Stimulated activated CD4-positive, alpha-beta T cell treated with anti-CD3 and anti-CD28 coated beads, Interleukin-4, amount 100 ng/mL, for 1 hour (primary cell): ENCODE data around the gene RAD50.

Experiments used
- DNase-seq: peaks from one replicate; pipeline ENCODE4 v3.0.0-alpha.2; 2020

RAD50 gene

DNA sequence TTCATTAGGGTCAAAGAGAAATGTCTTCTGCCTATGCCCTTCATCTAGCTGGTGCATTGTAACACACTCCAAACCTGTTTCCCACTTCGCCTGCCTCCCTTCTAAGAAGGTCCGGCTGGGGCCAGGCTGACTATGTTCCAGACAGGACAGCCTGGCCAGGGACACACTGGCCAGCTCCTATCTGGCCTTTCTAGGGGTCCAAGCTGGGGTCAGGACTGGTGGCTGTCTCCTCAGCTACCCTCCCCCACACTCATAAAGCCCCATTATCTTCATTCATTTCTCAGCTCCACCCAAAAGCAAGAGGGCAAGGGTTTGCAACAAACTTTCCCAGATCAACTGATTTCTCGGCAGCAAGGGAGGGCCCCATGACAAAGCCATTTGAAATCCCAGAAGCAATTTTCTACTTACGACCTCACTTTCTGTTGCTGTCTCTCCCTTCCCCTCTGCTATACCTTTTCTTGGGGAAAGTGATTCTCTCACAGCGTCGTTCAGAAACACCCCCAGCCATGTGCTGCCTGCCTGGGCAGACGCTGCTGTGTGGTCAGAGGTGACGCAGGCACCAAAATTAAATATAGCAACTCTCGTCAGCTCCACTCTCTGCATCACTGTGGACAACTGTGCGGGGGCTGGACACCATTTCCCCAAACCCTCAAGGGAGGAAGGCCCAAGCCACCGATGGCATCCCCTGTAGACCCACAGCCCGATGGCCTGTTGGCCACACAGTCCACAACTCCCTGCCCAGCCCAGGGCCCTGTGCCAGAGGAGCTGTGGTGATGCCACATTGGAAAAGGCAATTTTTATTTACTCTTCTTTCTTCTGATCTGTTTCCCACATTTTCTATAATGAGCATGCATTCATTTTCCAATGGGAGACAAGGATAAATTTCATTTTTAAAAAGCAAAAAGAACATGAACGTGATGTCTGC, 107.3 kb downstream of the RAD50 start:
- no peak for DNase-seq

GRCh38 chr5:132664696-132665209, 108.0 kb downstream of the RAD50 start:
- DNase-seq = no peak

GRCh38 chr5:132665574-132666080, 108.8 kb downstream of the RAD50 start:
- no peak for DNase-seq

- DNase-seq = no peak
These were observed 109.7 kb downstream of the RAD50 start for GRCh38 chr5:132666310-132667123.

GRCh38 chr5:132667309-132667708, 110.5 kb downstream of the RAD50 start:
- no peak for DNase-seq

GRCh38 chr5:132667761-132668705, 111.3 kb downstream of the RAD50 start:
- no peak for DNase-seq

DNA sequence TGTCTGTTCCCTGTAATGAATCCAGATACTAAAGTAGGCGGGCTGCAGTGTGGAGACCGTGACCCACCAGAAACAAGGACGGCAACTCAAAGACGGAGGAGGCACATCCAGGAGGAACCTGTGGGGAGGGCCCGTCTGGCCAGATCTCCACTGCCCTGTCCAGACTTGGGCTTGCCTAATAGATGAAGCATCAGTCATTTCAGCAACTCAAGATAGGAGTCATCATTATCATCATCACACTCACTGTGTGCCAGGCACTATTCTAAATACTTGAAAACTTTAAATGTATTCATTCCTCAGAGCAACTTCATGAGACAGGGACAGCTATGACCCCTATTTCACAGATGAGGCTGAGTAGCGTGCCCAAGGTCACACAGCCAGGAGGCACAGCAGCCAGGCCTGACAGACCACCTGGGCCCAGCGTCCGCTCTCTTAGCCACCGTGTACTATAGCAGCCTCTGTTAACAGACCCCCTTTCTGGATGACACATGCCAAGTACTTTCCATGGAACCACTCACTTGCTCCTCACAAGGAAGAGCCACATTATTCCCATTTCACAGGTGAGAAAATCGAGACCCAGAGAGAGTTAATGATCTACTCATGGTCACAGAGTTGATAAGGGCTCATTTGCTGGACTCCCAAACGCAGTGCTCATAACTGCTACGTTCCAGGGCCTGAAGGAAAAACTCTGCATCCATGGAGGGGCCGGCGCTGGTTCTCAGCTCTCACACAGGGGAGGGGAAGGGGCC, 112.1 kb downstream of the RAD50 start:
- DNase-seq = no peak

DNA sequence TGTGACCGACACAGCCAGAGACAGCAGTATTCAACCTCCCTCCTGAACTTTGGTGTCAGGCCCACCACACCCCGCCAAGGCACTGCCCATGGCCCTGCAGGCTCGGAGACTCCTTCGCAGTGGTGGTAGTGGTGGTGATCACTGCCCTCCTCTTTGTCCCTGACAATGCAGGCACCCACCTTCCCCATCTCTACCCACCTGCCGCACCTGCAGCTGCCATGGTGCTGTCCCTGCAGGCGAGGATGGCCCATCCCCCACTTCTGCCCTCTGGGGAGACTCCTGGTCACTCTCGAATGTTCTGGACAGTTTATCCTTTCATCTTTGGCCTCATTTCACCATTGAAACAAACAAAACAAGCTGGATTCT, 112.7 kb downstream of the RAD50 start:
- no peak for DNase-seq

GRCh38 chr5:132669966-132670882, 113.4 kb downstream of the RAD50 start:
- no peak for DNase-seq

DNA sequence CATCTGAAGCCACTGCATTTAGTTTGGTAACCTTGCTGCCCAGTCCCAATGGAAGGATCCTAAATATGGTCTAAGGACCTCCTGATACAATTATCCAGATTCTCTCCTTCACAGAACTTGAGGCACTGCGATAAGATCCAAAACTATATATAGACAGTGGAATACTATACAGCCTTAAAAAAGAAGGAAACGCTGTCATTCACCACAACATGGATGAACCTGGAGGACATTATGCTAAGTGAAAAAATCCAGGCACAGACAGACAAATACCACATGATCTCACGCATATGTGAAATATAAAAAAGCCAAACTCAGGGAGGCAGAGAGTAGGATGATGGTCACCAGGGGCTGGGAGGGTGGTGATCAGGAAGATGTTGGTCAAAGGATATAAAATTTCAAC, 114.2 kb downstream of the RAD50 start:
- DNase-seq = no peak

DNA sequence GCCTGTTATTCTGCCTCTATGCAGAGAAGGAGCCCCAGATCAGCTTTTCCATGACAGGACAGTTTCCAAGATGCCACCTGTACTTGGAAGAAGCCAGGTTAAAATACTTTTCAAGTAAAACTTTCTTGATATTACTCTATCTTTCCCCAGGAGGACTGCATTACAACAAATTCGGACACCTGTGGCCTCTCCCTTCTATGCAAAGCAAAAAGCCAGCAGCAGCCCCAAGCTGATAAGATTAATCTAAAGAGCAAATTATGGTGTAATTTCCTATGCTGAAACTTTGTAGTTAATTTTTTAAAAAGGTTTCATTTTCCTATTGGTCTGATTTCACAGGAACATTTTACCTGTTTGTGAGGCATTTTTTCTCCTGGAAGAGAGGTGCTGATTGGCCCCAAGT, 116.7 kb downstream of the RAD50 start:
- DNase-seq = no peak

GRCh38 chr5:132673939-132674630, 117.3 kb downstream of the RAD50 start, which contains the start of gene IL4:
Gene IL4, plus strand, starts transcription at chr5:132673989. Its CDS starts 62 bp downstream, at chr5:132674051.
- DNase-seq = no peak

DNA sequence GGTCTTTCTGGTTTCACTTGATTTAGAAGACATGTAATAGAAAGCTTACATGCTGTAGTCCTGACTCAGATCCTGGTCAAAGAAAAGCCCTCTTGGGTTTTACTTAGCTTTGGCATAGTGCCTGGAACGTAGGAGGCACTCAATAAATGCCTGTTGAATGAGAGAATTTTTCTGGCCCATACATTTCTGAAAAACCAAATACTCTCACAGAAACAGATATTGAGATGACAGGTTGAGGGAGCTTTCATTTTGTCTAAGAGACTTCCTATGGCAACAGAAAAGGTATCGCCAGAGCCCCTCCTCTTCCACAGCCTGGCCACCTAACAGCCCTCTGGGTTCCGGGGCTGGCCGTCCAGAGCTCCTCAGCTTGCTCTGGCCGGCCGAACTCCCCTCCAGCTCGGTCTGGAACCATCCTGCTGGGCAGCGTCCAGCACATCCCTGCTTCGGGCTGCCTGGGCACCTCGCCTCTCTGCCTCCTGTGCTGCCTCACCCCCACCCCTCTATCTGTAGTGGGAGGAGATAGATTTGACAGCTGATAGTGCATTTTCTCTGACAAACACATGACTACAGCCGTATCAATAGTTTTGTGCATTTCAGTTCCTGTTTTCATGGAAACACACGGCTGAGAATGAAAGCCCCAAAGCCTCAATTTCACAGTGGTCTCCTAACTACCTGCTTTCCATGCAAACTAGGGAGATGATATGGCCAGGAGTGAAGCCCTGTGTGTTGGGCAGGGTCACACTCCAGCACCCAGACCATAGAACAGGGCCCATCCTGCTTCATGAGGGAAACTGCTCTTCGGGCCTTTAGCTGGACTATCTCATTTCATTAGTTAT, 118.1 kb downstream of the RAD50 start:
- DNase-seq = no peak

DNA sequence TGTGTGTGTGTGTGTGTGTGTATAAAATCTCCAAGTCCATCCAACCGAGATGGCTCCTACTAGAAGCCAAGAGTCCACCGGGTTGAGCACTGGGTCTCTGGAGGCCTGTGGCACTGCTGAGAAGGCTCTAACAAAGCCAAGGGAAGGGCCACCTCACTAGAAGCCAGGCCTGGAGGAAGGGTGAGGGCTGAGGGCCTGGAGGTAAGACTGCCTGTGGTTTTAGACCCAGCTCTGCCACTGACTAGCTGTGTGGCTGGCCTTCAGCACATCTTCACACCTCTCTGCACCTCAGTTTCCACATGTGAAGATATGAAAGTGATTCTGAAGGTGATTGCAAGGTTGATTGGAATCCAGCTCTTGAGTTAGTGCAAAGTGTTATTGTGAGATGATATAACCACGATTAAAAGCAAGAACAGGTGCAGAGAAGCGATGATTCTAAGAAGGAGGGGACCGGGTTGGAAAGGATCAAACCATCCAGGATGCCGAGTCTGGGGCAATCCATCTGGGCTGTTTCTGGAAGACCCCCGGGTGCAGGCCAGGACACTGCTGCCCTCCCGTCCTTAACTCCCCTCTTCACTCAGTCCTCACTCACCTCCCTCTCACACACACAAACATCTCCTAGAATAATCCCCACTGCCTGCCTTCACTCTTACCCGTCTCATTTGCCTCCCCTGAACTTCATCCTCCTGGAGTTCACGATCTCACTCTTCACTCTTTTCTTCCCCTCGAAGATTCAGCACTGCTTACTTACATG, 119.3 kb downstream of the RAD50 start:
- no peak for DNase-seq

DNA sequence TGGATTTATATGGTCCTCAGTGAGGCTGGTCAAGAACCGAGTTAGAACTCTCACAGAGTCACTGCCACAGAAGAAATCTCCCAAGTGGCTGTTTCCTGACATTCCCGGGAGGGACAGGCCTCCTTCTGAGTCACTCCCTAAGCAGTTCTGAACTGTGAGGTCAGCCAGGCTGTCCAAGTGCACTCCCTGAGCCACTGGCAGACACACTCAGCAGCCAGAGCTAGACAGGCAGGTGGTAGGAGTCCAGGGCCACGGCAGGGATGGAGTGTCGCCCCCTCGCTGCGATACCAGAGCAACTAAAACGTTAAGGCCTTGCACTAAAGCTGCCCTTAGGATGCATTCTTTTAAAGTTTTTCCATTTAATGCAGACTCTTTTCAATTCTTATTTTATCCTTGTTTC, 120.4 kb downstream of the RAD50 start:
- no peak for DNase-seq

DNA sequence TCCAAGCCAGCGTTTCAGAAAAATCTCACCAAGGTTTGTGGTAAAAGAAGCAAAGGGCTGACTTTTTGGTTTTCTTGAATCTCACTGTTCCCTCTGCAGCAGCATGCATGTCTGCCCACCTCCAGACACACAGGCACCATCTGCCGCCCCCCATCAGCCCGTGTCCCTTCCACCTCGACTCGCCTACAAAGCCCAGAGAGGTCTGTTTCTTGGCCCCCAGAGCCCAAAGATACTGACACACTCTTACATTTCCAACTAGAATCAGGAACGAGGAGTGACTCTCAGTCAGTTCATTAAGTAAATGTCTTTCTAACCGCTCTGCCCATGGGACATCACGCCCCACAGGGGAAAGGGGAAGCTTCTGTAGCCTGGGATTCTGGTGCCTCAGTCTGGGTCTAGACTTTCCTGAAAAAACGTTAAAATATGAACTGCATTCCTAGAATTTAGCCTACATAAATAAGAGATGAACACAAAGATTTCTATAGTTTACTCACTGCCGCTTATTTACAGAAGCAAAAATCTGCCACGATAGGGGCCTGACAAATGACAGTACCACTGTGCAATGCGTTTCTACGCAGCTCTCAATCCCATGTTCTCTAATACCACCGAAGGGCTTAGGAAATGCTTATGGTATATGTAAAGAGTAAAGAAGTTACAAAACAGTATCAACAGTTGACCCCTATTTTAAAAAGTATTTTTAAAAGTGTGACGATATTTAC, 121.1 kb downstream of the RAD50 start:
- DNase-seq = no peak

- DNase-seq = no peak
These were observed 122.0 kb downstream of the RAD50 start for GRCh38 chr5:132678735-132679134.
